HEK293 (cell line): ENCODE data around the gene GNAT1.

ENCODE experiments used
- CTCF ChIA-PET: fragments of 350-600 bp; formaldehyde crosslinking; extraction: SDS; loops from one replicate; lab custom pipeline; 2021; ENCODE audit warnings: antibody characterized with exemption; lab: Yijun Ruan, JAX
- POLR2A ChIA-PET: fragments of 300-600 bp; formaldehyde crosslinking; extraction: SDS; loops from one replicate; lab custom pipeline; 2020; ENCODE audit warnings: antibody characterized with exemption, inconsistent platforms; lab: Yijun Ruan, JAX
- H3K27ac ChIP-seq: fragments of 200-500 bp; sonication (Bioruptor generic); 2 replicates; pipeline ENCODE4 v1.5.1; 2014; ENCODE audit warnings: low read depth, low read length, control low read depth, inconsistent platforms; ENCODE audit errors: extremely low read depth
- H3K36me3 ChIP-seq, 2 experiments: fragments of 200-500 bp in 1 of 2; sonication (Bioruptor generic) in 1 of 2; 1 replicate in 1 of 2; 2 replicates in 1 of 2; pipeline ENCODE4 v1.5.1; 2014 to 2017; ENCODE audit warnings: inconsistent platforms in 2 of 2, low read length in 2 of 2; ENCODE audit not compliant: control insufficient read depth in 2 of 2, insufficient read depth in 1 of 2
- H3K4me1 ChIP-seq: fragments of 200-500 bp; sonication (Bioruptor generic); 2 replicates; pipeline ENCODE4 v1.5.1; 2014; ENCODE audit warnings: mild to moderate bottlenecking, low read length, inconsistent platforms; ENCODE audit not compliant: control insufficient read depth, insufficient read depth
- H3K4me3 ChIP-seq: 2 replicates; pipeline ENCODE4 v1.5.1; 2011; ENCODE audit warnings: low read depth, mild to moderate bottlenecking, control low read depth, low read length, moderate library complexity
- H3K9me3 ChIP-seq: fragments of 200-500 bp; sonication (Bioruptor generic); 2 replicates; pipeline ENCODE4 v1.5.1; 2014; ENCODE audit warnings: low read depth, low read length, inconsistent platforms; ENCODE audit not compliant: control insufficient read depth, insufficient read depth
- GLIS2 ChIP-seq: fragments of 450-650 bp; formaldehyde crosslinking; IDR thresholded peaks from 2 replicates; pipeline ENCODE4 v1.5.1; 2016; ENCODE audit warnings: missing biosample characterization, missing genetic modification characterization
- KLF1 ChIP-seq: fragments of 450-650 bp; formaldehyde crosslinking; IDR thresholded peaks from 2 replicates; pipeline ENCODE4 v1.5.1; 2016; ENCODE audit warnings: missing biosample characterization, missing genetic modification characterization
- KLF8 ChIP-seq: fragments of 450-650 bp; formaldehyde crosslinking; IDR thresholded peaks from 2 replicates; pipeline ENCODE4 v1.5.1; 2016; ENCODE audit warnings: missing biosample characterization, missing genetic modification characterization
- SCRT1 ChIP-seq: fragments of 450-650 bp; formaldehyde crosslinking; IDR thresholded peaks from 2 replicates; pipeline ENCODE4 v1.5.1; 2016; ENCODE audit warnings: missing biosample characterization, missing genetic modification characterization, borderline replicate concordance
- SCRT2 ChIP-seq: fragments of 450-650 bp; formaldehyde crosslinking; IDR thresholded peaks from 2 replicates; pipeline ENCODE4 v1.5.1; 2016; ENCODE audit warnings: missing biosample characterization, missing genetic modification characterization
- ZBTB1 ChIP-seq: fragments of 450-650 bp; formaldehyde crosslinking; IDR thresholded peaks from 2 replicates; pipeline ENCODE4 v1.5.1; 2016; ENCODE audit warnings: missing biosample characterization, missing genetic modification characterization
- ZFHX2 ChIP-seq: fragments of 450-650 bp; formaldehyde crosslinking; conservative IDR thresholded peaks from 2 replicates; pipeline ENCODE4 v1.5.1; 2016; ENCODE audit warnings: missing biosample characterization, missing genetic modification characterization
- ZIC2 ChIP-seq: fragments of 450-650 bp; formaldehyde crosslinking; IDR thresholded peaks from 2 replicates; pipeline ENCODE4 v1.5.1; 2016; ENCODE audit warnings: missing biosample characterization, missing genetic modification characterization
- ZNF112 ChIP-seq: fragments of 450-650 bp; formaldehyde crosslinking; IDR thresholded peaks from 2 replicates; pipeline ENCODE4 v1.5.0; 2017; ENCODE audit warnings: missing biosample characterization, missing genetic modification characterization
- ZNF157 ChIP-seq: fragments of 450-650 bp; formaldehyde crosslinking; IDR thresholded peaks from 2 replicates; pipeline ENCODE4 v1.5.1; 2016; ENCODE audit warnings: missing biosample characterization, missing genetic modification characterization
- ZNF274 ChIP-seq, 2 experiments: fragments of 200-500 bp in 1 of 2; fragments of 450-650 bp in 1 of 2; sonication (Bioruptor generic) in 1 of 2; formaldehyde crosslinking in 1 of 2; IDR thresholded peaks; 2 replicates each; pipeline versions ENCODE4 v1.5.1 to v1.6.1; 2014 to 2016; ENCODE audit warnings: borderline replicate concordance in 1 of 2, inconsistent platforms in 1 of 2, low read length in 1 of 2, missing biosample characterization in 1 of 2, missing genetic modification characterization in 1 of 2
- ZNF391 ChIP-seq: fragments of 450-650 bp; formaldehyde crosslinking; IDR thresholded peaks from 2 replicates; pipeline ENCODE4 v1.5.1; 2016; ENCODE audit warnings: low read depth, missing biosample characterization, missing genetic modification characterization, borderline replicate concordance
- ZNF510 ChIP-seq: fragments of 450-650 bp; formaldehyde crosslinking; IDR thresholded peaks from 2 replicates; pipeline ENCODE4 v1.5.1; 2018; ENCODE audit warnings: mild to moderate bottlenecking, missing genetic modification characterization, missing biosample characterization; ENCODE audit not compliant: insufficient replicate concordance
- ZNF529 ChIP-seq: fragments of 450-650 bp; formaldehyde crosslinking; IDR thresholded peaks from 2 replicates; pipeline ENCODE4 v1.5.1; 2017; ENCODE audit warnings: missing genetic modification characterization, missing biosample characterization; ENCODE audit not compliant: insufficient replicate concordance
- ZNF571 ChIP-seq: fragments of 450-650 bp; formaldehyde crosslinking; IDR thresholded peaks from 2 replicates; pipeline ENCODE4 v1.5.0; 2017; ENCODE audit warnings: missing biosample characterization, missing genetic modification characterization
- ZNF596 ChIP-seq: fragments of 450-650 bp; IDR thresholded peaks from 2 replicates; pipeline ENCODE4 v1.5.0; 2018; ENCODE audit warnings: missing biosample characterization, mild to moderate bottlenecking, missing genetic modification characterization, moderate library complexity
- ZNF664 ChIP-seq: fragments of 450-650 bp; formaldehyde crosslinking; IDR thresholded peaks from 2 replicates; pipeline ENCODE4 v1.5.1; 2016; ENCODE audit warnings: missing biosample characterization, missing genetic modification characterization
- ZNF792 ChIP-seq: fragments of 450-650 bp; formaldehyde crosslinking; IDR thresholded peaks from 2 replicates; pipeline ENCODE4 v1.5.1; 2016; ENCODE audit warnings: missing biosample characterization, missing genetic modification characterization
- ZNF843 ChIP-seq: fragments of 450-650 bp; formaldehyde crosslinking; IDR thresholded peaks from 2 replicates; pipeline ENCODE4 v1.5.1; 2016; ENCODE audit warnings: missing biosample characterization, missing genetic modification characterization
- TF ChIP-seq, protein P1 (sequence below): fragments of 450-650 bp; IDR thresholded peaks from 2 replicates; pipeline ENCODE4 v1.5.1; 2018; ENCODE audit warnings: missing biosample characterization, mild to moderate bottlenecking, missing genetic modification characterization
- TF ChIP-seq, protein P2 (sequence below): fragments of 450-650 bp; formaldehyde crosslinking; IDR thresholded peaks from 2 replicates; pipeline ENCODE4 v1.5.1; 2016; ENCODE audit warnings: missing biosample characterization, missing genetic modification characterization
- TF ChIP-seq, protein P3 (sequence below): fragments of 450-650 bp; formaldehyde crosslinking; IDR thresholded peaks from 2 replicates; pipeline ENCODE4 v1.5.1; 2016; ENCODE audit warnings: missing biosample characterization, missing genetic modification characterization
- TF ChIP-seq, protein P4 (sequence below): fragments of 450-650 bp; formaldehyde crosslinking; IDR thresholded peaks from 2 replicates; pipeline ENCODE4 v1.5.1; 2016; ENCODE audit warnings: missing biosample characterization, missing genetic modification characterization
- TF ChIP-seq, protein P5 (sequence below): fragments of 450-650 bp; formaldehyde crosslinking; IDR thresholded peaks from 2 replicates; pipeline ENCODE4 v1.5.1; 2016; ENCODE audit warnings: missing biosample characterization, missing genetic modification characterization

GNAT1 gene

DNA sequence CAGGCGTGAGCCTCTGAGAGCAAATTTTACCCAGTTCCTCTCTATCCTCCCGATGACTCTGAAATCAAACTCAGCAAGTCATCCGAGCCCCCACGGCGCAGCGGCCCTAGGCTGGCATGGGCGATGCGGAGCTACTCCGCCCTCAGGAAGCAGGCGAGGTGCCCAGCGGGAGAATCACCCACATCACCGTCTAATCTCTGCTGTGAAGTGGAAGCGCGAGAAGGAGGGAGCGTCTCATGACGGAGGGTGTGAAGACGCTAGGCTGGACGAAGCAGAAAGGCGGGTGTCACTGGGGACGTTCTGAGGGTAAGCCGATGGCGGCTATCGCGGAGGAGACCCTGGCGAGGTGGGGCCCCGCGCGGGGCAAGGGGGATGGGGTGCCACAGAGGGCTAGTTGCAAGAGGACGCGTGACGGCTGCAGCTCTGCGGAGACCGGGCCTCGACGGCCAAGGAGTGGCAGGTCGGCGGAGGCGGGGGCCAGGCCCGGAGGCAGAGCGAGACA lies 35.5 kb downstream of the GNAT1 start (continued):
- TF ChIP-seq ZFHX2 (peak; percentile 7; the same call in 1 of the 2 replicates), ZNF391 (tag by site-specific recombination) (peak; percentile 29; the same call in 1 of the 2 replicates)

DNA sequence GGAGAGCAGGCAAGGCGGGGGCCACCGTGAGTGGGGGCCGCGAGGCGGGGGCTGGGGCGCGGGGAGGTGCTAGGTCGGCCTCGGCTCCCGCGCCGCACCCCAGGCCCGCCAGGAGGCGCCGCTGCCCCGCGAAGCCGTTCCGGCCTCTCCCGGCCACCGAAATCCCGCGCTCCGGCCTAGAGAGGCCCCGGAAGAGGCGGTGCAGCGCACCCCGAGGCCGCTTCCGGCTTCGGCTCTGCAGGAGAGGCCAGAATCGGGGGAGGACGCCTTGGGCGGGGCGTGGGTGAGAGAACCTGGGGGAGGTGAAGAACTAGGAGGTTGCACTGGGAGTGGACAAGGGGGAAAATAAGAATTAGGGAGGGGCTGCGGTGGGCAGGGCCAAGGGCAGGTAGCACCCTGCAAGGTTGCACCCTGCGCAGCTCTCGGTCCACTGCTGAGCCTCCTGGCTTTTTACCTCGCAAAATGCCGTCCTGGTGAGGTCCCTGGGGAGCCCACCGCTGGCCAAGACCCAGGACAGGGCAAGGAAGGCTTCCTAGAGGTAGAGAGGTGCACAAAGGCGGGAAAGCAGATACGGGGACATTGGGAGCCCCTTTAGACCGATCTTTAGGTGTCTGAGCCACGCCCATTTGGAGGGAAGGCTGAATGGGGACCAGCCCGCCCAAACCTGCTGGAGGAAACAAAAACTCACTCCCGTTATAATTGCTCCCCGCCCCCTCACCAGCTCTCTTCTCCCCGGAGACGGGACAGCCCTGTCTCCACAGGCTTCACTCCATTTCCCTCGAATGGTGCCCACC lies 36.2 kb downstream of the GNAT1 start:
- H3K4me1 ChIP-seq: no peaks in the 10 kb centered on the region
- H3K27ac ChIP-seq: peak overlapping the region; percentile 60; the same call in 1 of the 2 replicates
- no peaks in the 10 kb centered on the region for H3K9me3 ChIP-seq
- ChIA-PET CTCF (interaction anchor here (0.5 to 17.6 kb wide), 19 partner anchors 9 to 141 kb away, joined by 3 to 237 read pairs (median 4); partner anchors contain the start of genes GNAI2, GNAT1 and SEMA3B), POLR2A (interaction anchor here (0.9 to 2.1 kb wide), 5 partner anchors 9 to 24 kb away, joined by 3 to 9 read pairs (median 4); partner anchors contain the start of gene GNAI2)
- H3K4me3 ChIP-seq: peak overlapping the region; percentile 55
- no peaks in the 10 kb centered on the region for H3K36me3 ChIP-seq
- TF ChIP-seq ZNF571 (tag by site-specific recombination) (no peak), ZNF112 (tag by site-specific recombination) (no peak), ZNF529 (tag by site-specific recombination) (no peak), KLF1 (tag by site-specific recombination) (peak; percentile 72), ZNF664 (no peak), ZNF510 (no peak), ZBTB1 (no peak), ZNF157 (tag by site-specific recombination) (no peak), GLIS2 (tag by site-specific recombination) (peak; percentile 95), ZNF792 (tag by site-specific recombination) (no peak), SCRT2 (tag by site-specific recombination) (no peak), ZNF596 (tag by site-specific recombination) (no peak), ZNF274 (IDR thresholded peaks at IDR 0.05; ENCODE audit: low read length) (no peak), ZNF274 (tag by site-specific recombination; IDR thresholded peaks at IDR 0.05; ENCODE audit: borderline replicate concordance) (no peak), SCRT1 (tag by site-specific recombination) (no peak), KLF8 (tag by site-specific recombination) (peak; percentile 88), ZNF843 (tag by site-specific recombination) (no peak), ZIC2 (peak; percentile 45; the same call in 1 of the 2 replicates)
- TF ChIP-seq, protein P1, sequence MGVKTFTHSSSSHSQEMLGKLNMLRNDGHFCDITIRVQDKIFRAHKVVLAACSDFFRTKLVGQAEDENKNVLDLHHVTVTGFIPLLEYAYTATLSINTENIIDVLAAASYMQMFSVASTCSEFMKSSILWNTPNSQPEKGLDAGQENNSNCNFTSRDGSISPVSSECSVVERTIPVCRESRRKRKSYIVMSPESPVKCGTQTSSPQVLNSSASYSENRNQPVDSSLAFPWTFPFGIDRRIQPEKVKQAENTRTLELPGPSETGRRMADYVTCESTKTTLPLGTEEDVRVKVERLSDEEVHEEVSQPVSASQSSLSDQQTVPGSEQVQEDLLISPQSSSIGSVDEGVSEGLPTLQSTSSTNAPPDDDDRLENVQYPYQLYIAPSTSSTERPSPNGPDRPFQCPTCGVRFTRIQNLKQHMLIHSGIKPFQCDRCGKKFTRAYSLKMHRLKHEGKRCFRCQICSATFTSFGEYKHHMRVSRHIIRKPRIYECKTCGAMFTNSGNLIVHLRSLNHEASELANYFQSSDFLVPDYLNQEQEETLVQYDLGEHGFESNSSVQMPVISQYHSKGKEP: peak; percentile 69
- TF ChIP-seq, protein P2, sequence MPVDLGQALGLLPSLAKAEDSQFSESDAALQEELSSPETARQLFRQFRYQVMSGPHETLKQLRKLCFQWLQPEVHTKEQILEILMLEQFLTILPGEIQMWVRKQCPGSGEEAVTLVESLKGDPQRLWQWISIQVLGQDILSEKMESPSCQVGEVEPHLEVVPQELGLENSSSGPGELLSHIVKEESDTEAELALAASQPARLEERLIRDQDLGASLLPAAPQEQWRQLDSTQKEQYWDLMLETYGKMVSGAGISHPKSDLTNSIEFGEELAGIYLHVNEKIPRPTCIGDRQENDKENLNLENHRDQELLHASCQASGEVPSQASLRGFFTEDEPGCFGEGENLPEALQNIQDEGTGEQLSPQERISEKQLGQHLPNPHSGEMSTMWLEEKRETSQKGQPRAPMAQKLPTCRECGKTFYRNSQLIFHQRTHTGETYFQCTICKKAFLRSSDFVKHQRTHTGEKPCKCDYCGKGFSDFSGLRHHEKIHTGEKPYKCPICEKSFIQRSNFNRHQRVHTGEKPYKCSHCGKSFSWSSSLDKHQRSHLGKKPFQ (tag by site-specific recombination): no peak
- TF ChIP-seq, protein P3, sequence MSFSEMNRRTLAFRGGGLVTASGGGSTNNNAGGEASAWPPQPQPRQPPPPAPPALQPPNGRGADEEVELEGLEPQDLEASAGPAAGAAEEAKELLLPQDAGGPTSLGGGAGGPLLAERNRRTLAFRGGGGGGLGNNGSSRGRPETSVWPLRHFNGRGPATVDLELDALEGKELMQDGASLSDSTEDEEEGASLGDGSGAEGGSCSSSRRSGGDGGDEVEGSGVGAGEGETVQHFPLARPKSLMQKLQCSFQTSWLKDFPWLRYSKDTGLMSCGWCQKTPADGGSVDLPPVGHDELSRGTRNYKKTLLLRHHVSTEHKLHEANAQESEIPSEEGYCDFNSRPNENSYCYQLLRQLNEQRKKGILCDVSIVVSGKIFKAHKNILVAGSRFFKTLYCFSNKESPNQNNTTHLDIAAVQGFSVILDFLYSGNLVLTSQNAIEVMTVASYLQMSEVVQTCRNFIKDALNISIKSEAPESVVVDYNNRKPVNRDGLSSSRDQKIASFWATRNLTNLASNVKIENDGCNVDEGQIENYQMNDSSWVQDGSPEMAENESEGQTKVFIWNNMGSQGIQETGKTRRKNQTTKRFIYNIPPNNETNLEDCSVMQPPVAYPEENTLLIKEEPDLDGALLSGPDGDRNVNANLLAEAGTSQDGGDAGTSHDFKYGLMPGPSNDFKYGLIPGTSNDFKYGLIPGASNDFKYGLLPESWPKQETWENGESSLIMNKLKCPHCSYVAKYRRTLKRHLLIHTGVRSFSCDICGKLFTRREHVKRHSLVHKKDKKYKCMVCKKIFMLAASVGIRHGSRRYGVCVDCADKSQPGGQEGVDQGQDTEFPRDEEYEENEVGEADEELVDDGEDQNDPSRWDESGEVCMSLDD (tag by site-specific recombination): peak; percentile 69; the same call in 1 of the 2 replicates
- TF ChIP-seq, protein P4, sequence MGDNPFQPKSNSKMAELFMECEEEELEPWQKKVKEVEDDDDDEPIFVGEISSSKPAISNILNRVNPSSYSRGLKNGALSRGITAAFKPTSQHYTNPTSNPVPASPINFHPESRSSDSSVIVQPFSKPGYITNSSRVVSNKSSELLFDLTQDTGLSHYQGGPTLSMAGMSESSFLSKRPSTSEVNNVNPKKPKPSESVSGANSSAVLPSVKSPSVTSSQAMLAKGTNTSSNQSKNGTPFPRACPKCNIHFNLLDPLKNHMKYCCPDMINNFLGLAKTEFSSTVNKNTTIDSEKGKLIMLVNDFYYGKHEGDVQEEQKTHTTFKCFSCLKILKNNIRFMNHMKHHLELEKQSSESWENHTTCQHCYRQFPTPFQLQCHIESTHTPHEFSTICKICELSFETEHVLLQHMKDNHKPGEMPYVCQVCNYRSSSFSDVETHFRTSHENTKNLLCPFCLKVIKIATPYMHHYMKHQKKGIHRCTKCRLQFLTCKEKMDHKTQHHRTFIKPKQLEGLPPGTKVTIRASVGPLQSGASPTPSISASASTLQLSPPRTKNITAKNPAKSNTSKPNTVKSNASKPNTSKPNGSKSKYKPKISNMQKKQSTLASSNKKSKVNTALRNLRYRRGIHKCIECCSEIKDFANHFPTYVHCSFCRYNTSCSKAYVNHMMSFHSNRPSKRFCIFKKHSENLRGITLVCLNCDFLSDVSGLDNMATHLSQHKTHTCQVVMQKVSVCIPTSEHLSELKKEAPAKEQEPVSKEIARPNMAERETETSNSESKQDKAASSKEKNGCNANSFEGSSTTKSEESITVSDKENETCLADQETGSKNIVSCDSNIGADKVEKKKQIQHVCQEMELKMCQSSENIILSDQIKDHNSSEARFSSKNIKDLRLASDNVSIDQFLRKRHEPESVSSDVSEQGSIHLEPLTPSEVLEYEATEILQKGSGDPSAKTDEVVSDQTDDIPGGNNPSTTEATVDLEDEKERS (tag by site-specific recombination): no peak
- TF ChIP-seq, protein P5, sequence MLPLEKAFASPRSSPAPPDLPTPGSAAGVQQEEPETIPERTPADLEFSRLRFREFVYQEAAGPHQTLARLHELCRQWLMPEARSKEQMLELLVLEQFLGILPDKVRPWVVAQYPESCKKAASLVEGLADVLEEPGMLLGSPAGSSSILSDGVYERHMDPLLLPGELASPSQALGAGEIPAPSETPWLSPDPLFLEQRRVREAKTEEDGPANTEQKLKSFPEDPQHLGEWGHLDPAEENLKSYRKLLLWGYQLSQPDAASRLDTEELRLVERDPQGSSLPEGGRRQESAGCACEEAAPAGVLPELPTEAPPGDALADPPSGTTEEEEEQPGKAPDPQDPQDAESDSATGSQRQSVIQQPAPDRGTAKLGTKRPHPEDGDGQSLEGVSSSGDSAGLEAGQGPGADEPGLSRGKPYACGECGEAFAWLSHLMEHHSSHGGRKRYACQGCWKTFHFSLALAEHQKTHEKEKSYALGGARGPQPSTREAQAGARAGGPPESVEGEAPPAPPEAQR (tag by site-specific recombination): no peak
